K562 (cell line): ENCODE measurements around the gene WAS. TPM values are rescaled to one million over a fixed set of nuclear protein-coding genes. Genes with fewer than 3 reads are reported as not detected.

Experiments
- C11orf30 ChIP-seq: fragments of 450-650 bp; IDR thresholded peaks from 2 replicates; pipeline ENCODE4 v1.6.1; 2016; ENCODE audit warnings: low read depth, mild to moderate bottlenecking
- CEBPB ChIP-seq: fragments of 450-650 bp; IDR thresholded peaks from 2 replicates; pipeline ENCODE4 v1.6.1; 2016; ENCODE audit warnings: missing genetic modification characterization, missing compliant biosample characterization
- CTCFL ChIP-seq: IDR thresholded peaks from 2 replicates; pipeline ENCODE4 v1.6.1; 2011; ENCODE audit warnings: borderline replicate concordance, low read depth, mild to moderate bottlenecking, moderate library complexity, low read length; ENCODE audit not compliant: insufficient read depth, poor library complexity, severe bottlenecking
- DMBX1 ChIP-seq: fragments of 250-450 bp; sonication (Bioruptor Pico); IDR thresholded peaks from 2 replicates; pipeline ENCODE4 v1.8.0; 2022; ENCODE audit warnings: inconsistent platforms, mild to moderate bottlenecking, moderate library complexity, borderline replicate concordance
- DPF2 ChIP-seq: fragments of 450-650 bp; IDR thresholded peaks from 2 replicates; pipeline ENCODE4 v1.6.1; 2016
- KDM2B ChIP-seq: fragments of 250-450 bp; sonication (Bioruptor Pico); IDR thresholded peaks from 2 replicates; pipeline ENCODE4 v1.8.0; 2021; ENCODE audit warnings: mild to moderate bottlenecking, moderate library complexity
- MAFG ChIP-seq: fragments of 450-650 bp; conservative IDR thresholded peaks from 2 replicates; pipeline ENCODE4 v1.6.1; 2016; ENCODE audit warnings: missing genetic modification characterization, missing compliant biosample characterization
- MEIS2 ChIP-seq: fragments of 450-650 bp; IDR thresholded peaks from 2 replicates; pipeline ENCODE4 v1.6.1; 2014; ENCODE audit warnings: mild to moderate bottlenecking; ENCODE audit not compliant: partially characterized antibody
- MYC ChIP-seq, 2 experiments: fragments of 250-450 bp in 1 of 2; sonication (Bioruptor Pico) in 1 of 2; IDR thresholded peaks; 2 replicates each; pipeline versions ENCODE4 v1.5.1 to v1.6.1; 2012 to 2021; ENCODE audit warnings: low read depth in 2 of 2, borderline replicate concordance in 1 of 2, improper control_type of control experiment in 1 of 2, low read length in 1 of 2, mild to moderate bottlenecking in 1 of 2, moderate library complexity in 1 of 2
- RB1 ChIP-seq: fragments of 450-650 bp; IDR thresholded peaks from 2 replicates; pipeline ENCODE4 v1.6.1; 2017; ENCODE audit warnings: low read depth, mild to moderate bottlenecking
- SPI1 ChIP-seq: IDR thresholded peaks from 2 replicates; pipeline ENCODE4 v1.6.1; 2011; ENCODE audit warnings: low read depth, low read length, control low read depth, borderline replicate concordance
- ZNF583 ChIP-seq: fragments of 250-450 bp; sonication (Bioruptor Pico); IDR thresholded peaks from 2 replicates; pipeline ENCODE4 v1.4.0; 2020
- ZNF699 ChIP-seq: fragments of 250-450 bp; sonication (Bioruptor Pico); IDR thresholded peaks from 2 replicates; pipeline ENCODE4 v1.8.0; 2021; ENCODE audit warnings: mild to moderate bottlenecking, moderate library complexity; ENCODE audit not compliant: insufficient replicate concordance
- polyA plus RNA-seq, 8 experiments: library from polyadenylated mRNA; depleted of rRNA in 4 of 8; stranded (reverse) in 5 of 8; unstranded in 3 of 8; fragments of >200 nt; fragmentation: Nextera tagmentation in 2 of 8; fragmentation: Illumina TruSeq in 1 of 8; extraction: Ambion mirVana in 2 of 8; extraction: Trizol in 1 of 8; gene quantifications; 2 replicates each; pipeline versions ENCODE4 v1.2.1 to v1.2.3, GENCODE V29; 2011 to 2014; ENCODE audit warnings: inconsistent platforms in 1 of 8, missing spikeins in 1 of 8
- total RNA-seq, 7 experiments: library from RNA; depleted of rRNA in 6 of 7; stranded (reverse); fragments of >200 nt in 6 of 7; fragmentation: Illumina TruSeq in 2 of 7; extraction: Trizol in 2 of 7; gene quantifications; 2 replicates each; pipeline versions ENCODE4 v1.2.1 to v1.2.3, GENCODE V29; 2011 to 2021; ENCODE audit warnings: low replicate concordance in 1 of 7
- TF ChIP-seq, protein P1 (sequence below): sonication (generic); formaldehyde crosslinking; IDR thresholded peaks from 2 replicates; pipeline ENCODE4 v1.8.0; 2022; ENCODE audit warnings: missing genetic modification reagents, mild to moderate bottlenecking, moderate library complexity, borderline replicate concordance
- TF ChIP-seq, protein P2 (sequence below): fragments of 450-650 bp; IDR thresholded peaks from 2 replicates; pipeline ENCODE4 v1.6.1; 2018; ENCODE audit not compliant: partially characterized antibody

WAS gene
- total and polyA plus RNA-seq, 9 of the 15 experiments (the other 6 are each of a cell fraction or from before 2014, with no cell fraction given), result 0.11 to 16.1 (median 3.8) TPM

GRCh38 chrX:48700951-48701653 is 17.5 kb downstream of the WAS start (continued):
- TF ChIP-seq ZNF583 (CRISPR knock-in tag), result no peak
- peak; percentile 68 for TF ChIP-seq CEBPB (tag)
- TF ChIP-seq ZNF699 (CRISPR knock-in tag), result no peak
- no peak for TF ChIP-seq MEIS2
- TF ChIP-seq MYC (IDR thresholded peaks at IDR 0.05; ENCODE audit: low read depth, low read length), result peak; percentile 62
- no peak for TF ChIP-seq MYC (CRISPR knock-in tag; IDR thresholded peaks at IDR 0.05; ENCODE audit: borderline replicate concordance, low read depth)
- no peak for TF ChIP-seq DMBX1 (CRISPR knock-in tag)
- no peak for TF ChIP-seq CTCFL
- TF ChIP-seq C11orf30, result peak; percentile 28; the same call in 1 of the 2 replicates
- TF ChIP-seq, protein P1, sequence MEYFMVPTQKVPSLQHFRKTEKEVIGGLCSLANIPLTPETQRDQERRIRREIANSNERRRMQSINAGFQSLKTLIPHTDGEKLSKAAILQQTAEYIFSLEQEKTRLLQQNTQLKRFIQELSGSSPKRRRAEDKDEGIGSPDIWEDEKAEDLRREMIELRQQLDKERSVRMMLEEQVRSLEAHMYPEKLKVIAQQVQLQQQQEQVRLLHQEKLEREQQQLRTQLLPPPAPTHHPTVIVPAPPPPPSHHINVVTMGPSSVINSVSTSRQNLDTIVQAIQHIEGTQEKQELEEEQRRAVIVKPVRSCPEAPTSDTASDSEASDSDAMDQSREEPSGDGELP (CRISPR knock-in tag), result peak; percentile 70
- TF ChIP-seq DPF2, result 0 out of 2 replicates have a peak, but pooled peaks have one; percentile 24
- no peak for TF ChIP-seq KDM2B (CRISPR knock-in tag)
- TF ChIP-seq, protein P2, sequence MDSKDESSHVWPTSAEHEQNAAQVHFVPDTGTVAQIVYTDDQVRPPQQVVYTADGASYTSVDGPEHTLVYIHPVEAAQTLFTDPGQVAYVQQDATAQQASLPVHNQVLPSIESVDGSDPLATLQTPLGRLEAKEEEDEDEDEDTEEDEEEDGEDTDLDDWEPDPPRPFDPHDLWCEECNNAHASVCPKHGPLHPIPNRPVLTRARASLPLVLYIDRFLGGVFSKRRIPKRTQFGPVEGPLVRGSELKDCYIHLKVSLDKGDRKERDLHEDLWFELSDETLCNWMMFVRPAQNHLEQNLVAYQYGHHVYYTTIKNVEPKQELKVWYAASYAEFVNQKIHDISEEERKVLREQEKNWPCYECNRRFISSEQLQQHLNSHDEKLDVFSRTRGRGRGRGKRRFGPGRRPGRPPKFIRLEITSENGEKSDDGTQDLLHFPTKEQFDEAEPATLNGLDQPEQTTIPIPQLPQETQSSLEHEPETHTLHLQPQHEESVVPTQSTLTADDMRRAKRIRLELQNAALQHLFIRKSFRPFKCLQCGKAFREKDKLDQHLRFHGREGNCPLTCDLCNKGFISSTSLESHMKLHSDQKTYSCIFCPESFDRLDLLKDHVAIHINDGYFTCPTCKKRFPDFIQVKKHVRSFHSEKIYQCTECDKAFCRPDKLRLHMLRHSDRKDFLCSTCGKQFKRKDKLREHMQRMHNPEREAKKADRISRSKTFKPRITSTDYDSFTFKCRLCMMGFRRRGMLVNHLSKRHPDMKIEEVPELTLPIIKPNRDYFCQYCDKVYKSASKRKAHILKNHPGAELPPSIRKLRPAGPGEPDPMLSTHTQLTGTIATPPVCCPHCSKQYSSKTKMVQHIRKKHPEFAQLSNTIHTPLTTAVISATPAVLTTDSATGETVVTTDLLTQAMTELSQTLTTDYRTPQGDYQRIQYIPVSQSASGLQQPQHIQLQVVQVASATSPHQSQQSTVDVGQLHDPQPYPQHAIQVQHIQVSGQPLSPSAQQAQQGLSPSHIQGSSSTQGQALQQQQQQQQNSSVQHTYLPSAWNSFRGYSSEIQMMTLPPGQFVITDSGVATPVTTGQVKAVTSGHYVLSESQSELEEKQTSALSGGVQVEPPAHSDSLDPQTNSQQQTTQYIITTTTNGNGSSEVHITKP, result peak; percentile 96
- TF ChIP-seq RB1, result no peak
- TF ChIP-seq SPI1, result peak; percentile 98
- peak; percentile 45; the same call in 1 of the 2 replicates for TF ChIP-seq MAFG
